Prostate gland (tissue), 2 donors: ENCODE data around the gene TAF11L14. TPM values are rescaled to one million over a fixed set of nuclear protein-coding genes. Genes with fewer than 3 reads are reported as not detected.

ENCODE experiments used
- DNase-seq: peaks from one replicate; pipeline ENCODE4 v3.0.0-alpha.2; 2019; ENCODE audit warnings: low spot score
- H3K27ac ChIP-seq, 2 donors: fragments of 200-600 bp; sonication (generic); 2 replicates each; pipeline ENCODE4 v1.5.1; 2017 to 2019
- H3K27me3 ChIP-seq: fragments of 200-600 bp; sonication (generic); replicated peaks from 2 replicates; pipeline ENCODE4 v1.5.1; 2019; ENCODE audit not compliant: insufficient read depth
- H3K36me3 ChIP-seq, 2 donors: fragments of 200-600 bp; sonication (generic); 1 replicate in 1 of 2; 2 replicates in 1 of 2; pipeline versions ENCODE4 v1.5.1 to v1.8.1; 2017 to 2019
- H3K4me1 ChIP-seq: fragments of 200-600 bp; sonication (generic); replicated peaks from 2 replicates; pipeline ENCODE4 v1.5.1; 2019
- H3K4me3 ChIP-seq, 2 donors: fragments of 200-600 bp; sonication (generic); 2 replicates each; pipeline ENCODE4 v1.5.1; 2017 to 2019
- H3K9me3 ChIP-seq: fragments of 200-600 bp; sonication (generic); 2 replicates; pipeline ENCODE4 v1.5.1; 2017
- POLR2A ChIP-seq: fragments of 450-650 bp; IDR thresholded peaks from one replicate; pipeline ENCODE4 v1.6.1; 2016; ENCODE audit warnings: antibody characterized with exemption, mild to moderate bottlenecking
- POLR2AphosphoS5 ChIP-seq: sonication (generic); formaldehyde crosslinking; IDR thresholded peaks from one replicate; pipeline ENCODE4 v1.6.1; 2017; ENCODE audit warnings: antibody characterized with exemption
- WGBS: methylation state at CpG from one replicate; pipeline ENCODE4 v1.1.5; 2018; 5-methylcytosine and 5-hydroxymethylcytosine counted together
- intact Hi-C: fragments of 100-400 bp; cut with DNase I; formaldehyde crosslinking; loops from one replicate; pipeline ENCODE4 v1.14.2; 2022
- total RNA-seq, 2 donors: library from RNA; depleted of rRNA; stranded (reverse); fragments of >200 nt; gene quantifications; one replicate each; pipeline ENCODE4 v1.1.0, GENCODE V29; 2016
- TF ChIP-seq, protein P1 (sequence below), 4 experiments: fragments of 200-600 bp in 2 of 4; fragments of 450-650 bp in 2 of 4; sonication (generic) in 2 of 4; IDR thresholded peaks; 1 replicate in 3 of 4; 2 replicates in 1 of 4; pipeline ENCODE4 v1.5.1; 2016 to 2019; ENCODE audit warnings: antibody characterized with exemption in 4 of 4, mild to moderate bottlenecking in 2 of 4, moderate library complexity in 2 of 4

The TAF11L14 gene
- total RNA-seq, 2 donors from 2014 or later = not detected

DNA sequence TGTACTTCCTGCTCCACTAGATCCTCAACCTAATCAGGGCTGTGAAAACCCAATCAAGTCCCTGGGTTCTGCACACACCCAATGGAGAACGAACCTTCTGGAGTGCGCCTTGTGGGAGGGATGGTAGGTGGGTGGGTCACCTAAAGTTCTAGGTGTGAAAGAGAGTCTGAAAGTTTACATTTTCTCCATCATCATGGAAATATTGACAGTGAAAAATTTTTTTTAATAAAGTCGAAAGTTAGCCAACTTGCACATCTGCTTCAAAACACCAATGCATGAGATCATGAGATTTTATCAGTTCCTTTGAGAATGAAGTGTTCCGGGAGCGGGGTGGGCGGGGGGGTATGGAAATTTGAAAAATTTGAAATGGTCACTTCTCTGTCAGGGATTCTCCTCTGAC lies 21.7 kb downstream of the TAF11L14 start:
- WGBS = 60% methylated on average over 6 of the region's 6 CpGs
- no peak for DNase-seq
- H3K4me1 ChIP-seq = no peaks in the 10 kb centered on the region
- no peak overlapping the region for H3K4me3 ChIP-seq
- intact Hi-C loops = no loop called here
- no peaks in the 10 kb centered on the region for H3K36me3 ChIP-seq
- no peaks in the 10 kb centered on the region for H3K9me3 ChIP-seq
- no peak for TF ChIP-seq POLR2AphosphoS5
- H3K27me3 ChIP-seq = no peaks in the 10 kb centered on the region
- no peak overlapping the region for H3K27ac ChIP-seq

DNA sequence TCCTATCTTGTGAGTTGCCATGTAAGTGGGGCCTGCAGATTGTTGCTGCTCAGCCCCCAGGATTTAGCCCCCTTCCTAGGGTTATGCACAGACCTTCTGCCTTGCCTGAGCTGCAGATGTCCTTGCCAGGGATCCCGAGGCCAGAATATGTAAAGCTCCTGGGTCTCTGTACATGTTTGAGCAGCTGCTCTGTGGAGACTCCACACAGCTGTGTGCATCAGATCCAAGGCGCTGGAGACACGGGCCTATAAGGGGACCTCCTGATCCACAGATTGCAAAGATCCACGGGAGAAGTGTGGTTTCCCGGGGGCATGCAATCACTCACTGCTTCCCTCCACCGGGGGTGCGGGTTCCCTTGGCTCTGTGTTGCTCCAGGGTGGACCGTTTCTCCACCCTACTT lies 28.9 kb downstream of the TAF11L14 start:
- no peak overlapping the region for H3K27ac ChIP-seq
- H3K4me1 ChIP-seq = no peaks in the 10 kb centered on the region
- intact Hi-C loops = no loop called here
- no peaks in the 10 kb centered on the region for H3K27me3 ChIP-seq
- TF ChIP-seq, protein P1, sequence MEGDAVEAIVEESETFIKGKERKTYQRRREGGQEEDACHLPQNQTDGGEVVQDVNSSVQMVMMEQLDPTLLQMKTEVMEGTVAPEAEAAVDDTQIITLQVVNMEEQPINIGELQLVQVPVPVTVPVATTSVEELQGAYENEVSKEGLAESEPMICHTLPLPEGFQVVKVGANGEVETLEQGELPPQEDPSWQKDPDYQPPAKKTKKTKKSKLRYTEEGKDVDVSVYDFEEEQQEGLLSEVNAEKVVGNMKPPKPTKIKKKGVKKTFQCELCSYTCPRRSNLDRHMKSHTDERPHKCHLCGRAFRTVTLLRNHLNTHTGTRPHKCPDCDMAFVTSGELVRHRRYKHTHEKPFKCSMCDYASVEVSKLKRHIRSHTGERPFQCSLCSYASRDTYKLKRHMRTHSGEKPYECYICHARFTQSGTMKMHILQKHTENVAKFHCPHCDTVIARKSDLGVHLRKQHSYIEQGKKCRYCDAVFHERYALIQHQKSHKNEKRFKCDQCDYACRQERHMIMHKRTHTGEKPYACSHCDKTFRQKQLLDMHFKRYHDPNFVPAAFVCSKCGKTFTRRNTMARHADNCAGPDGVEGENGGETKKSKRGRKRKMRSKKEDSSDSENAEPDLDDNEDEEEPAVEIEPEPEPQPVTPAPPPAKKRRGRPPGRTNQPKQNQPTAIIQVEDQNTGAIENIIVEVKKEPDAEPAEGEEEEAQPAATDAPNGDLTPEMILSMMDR (IDR thresholded peaks at IDR 0.05) = no peak
- TF ChIP-seq POLR2AphosphoS5 (no peak), POLR2A (no peak)
- H3K4me3 ChIP-seq = no peak overlapping the region
- H3K36me3 ChIP-seq = no peaks in the 10 kb centered on the region
- H3K9me3 ChIP-seq = no peaks in the 10 kb centered on the region
- no peak for DNase-seq
- WGBS = 87% methylated on average over 8 of the region's 8 CpGs

DNA sequence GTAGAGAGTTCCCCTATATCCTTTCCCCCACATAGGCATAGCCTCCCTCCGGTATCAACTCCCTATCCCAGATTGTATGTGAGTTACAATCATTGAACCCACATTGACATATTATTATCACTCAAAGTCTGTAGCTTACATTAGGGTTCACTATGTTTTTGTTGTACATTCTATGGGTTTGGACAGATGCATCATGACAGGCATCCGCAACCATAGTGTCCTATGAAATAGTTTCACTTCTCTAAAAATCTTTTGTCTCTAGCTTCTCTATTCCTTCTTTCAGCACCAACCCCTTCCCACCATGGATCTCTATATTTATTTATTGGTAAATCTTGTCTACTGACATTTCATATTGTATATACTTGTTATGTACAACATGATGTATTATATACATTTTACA lies 31.6 kb downstream of the TAF11L14 start:
- no peaks in the 10 kb centered on the region for H3K27me3 ChIP-seq
- H3K9me3 ChIP-seq = no peaks in the 10 kb centered on the region
- intact Hi-C loops = no loop called here
- no peaks in the 10 kb centered on the region for H3K4me1 ChIP-seq
- TF ChIP-seq, protein P1 (IDR thresholded peaks at IDR 0.05) = no peak
- TF ChIP-seq POLR2A (no peak), POLR2AphosphoS5 (no peak)
- 94% methylated on average over 2 of the region's 2 CpGs for WGBS
- H3K36me3 ChIP-seq = no peaks in the 10 kb centered on the region
- H3K27ac ChIP-seq = no peak overlapping the region
- no peak overlapping the region for H3K4me3 ChIP-seq
- no peak for DNase-seq

DNA sequence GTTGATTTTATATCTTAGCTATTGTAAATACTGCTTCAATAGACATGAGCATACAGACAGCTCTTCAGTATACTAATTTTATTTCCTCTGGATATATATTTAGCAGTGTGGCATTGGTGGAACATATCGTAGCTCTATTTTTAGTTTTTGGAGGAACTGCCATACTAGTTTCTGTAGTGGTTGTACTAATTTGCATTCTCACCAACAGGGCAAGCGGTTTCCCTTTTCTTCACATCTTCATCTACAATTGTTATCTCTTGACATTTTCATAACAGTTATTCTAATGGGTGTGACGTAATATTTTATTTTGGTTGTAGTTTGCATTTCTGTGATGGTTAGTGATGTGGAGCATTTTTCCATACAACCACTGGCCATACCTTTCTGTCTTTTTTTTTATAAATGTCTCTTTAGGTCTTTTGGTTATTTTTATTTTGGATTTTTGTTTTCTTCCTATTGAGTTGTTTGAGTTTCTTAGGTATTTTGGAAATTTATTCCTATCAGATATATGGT lies 32.5 kb downstream of the TAF11L14 start:
- Histone ChIP-seq H3K9me3 (no peaks in the 10 kb centered on the region), H3K27ac (no peak overlapping the region), H3K4me1 (no peaks in the 10 kb centered on the region), H3K36me3 (no peaks in the 10 kb centered on the region), H3K4me3 (no peak overlapping the region), H3K27me3 (no peaks in the 10 kb centered on the region)
- DNase-seq = no peak
- WGBS = 90% methylated on average over 3 of the region's 3 CpGs
- intact Hi-C loops = no loop called here
- TF ChIP-seq POLR2A (no peak), POLR2AphosphoS5 (no peak)
- TF ChIP-seq, protein P1 (IDR thresholded peaks at IDR 0.05) = no peak

DNA sequence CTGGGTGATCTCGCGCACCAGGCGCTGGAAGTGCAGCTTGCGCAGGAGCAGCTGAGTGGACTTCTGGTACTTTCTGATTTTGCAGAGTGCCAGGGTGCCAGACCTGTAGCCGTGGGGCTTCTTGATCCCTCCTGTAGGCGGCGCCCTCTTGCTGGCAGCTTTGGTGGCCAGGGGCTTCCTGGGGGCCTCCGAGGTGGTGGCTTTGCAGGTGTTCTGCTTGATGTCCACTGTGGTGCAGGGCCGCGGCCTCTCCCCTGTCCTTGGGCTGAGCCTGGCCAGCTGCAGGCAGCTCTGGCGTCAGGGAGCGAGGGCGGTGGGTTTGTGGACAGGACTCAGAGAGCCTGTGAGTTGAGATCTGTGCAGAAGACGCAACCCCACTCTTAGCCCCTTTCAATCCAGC lies 36.1 kb downstream of the TAF11L14 start:
- intact Hi-C loops = no loop called here
- DNase-seq = no peak
- no peaks in the 10 kb centered on the region for H3K4me1 ChIP-seq
- TF ChIP-seq POLR2AphosphoS5 (no peak), POLR2A (no peak)
- TF ChIP-seq, protein P1 (IDR thresholded peaks at IDR 0.05) = no peak
- no peaks in the 10 kb centered on the region for H3K27me3 ChIP-seq
- no peak overlapping the region for H3K27ac ChIP-seq
- H3K4me3 ChIP-seq = no peak overlapping the region
- WGBS = 96% methylated on average over 13 of the region's 14 CpGs
- H3K9me3 ChIP-seq = no peaks in the 10 kb centered on the region
- no peaks in the 10 kb centered on the region for H3K36me3 ChIP-seq
